Neural cell (in vitro differentiated cells): ENCODE measurements around the gene CDKL5. TPM values are rescaled to one million over a fixed set of nuclear protein-coding genes. Genes with fewer than 3 reads are reported as not detected.

Experiments
- H2AFZ ChIP-seq: fragments of 200-600, 300-800 bp; sonication (generic), shearing (Covaris generic); 2 replicates; pipeline ENCODE4 v1.6.0; 2014; ENCODE audit warnings: low read depth, mild to moderate bottlenecking, antibody characterized with exemption, low read length, moderate library complexity
- H3F3A ChIP-seq: fragments of 200-600 bp; shearing (Covaris generic); 2 replicates; pipeline ENCODE4 v1.6.1; 2016; ENCODE audit warnings: mild to moderate bottlenecking, moderate library complexity, mixed read lengths, antibody characterized with exemption, low read length; ENCODE audit not compliant: insufficient read depth, poor library complexity, severe bottlenecking
- H3K27ac ChIP-seq: fragments of 200-600, 300-800 bp; sonication (generic), shearing (Covaris generic); 2 replicates; pipeline ENCODE4 v1.5.1; 2014; ENCODE audit warnings: mild to moderate bottlenecking, low read length, moderate library complexity
- H3K27me3 ChIP-seq: fragments of 300-800, 200-600 bp; sonication (generic), shearing (Covaris generic); 2 replicates; pipeline ENCODE4 v1.6.0; 2014; ENCODE audit warnings: mild to moderate bottlenecking, low read depth, low read length, moderate library complexity; ENCODE audit not compliant: insufficient read depth
- H3K36me3 ChIP-seq: fragments of 300-800, 200-600 bp; sonication (generic), shearing (Covaris generic); 2 replicates; pipeline ENCODE4 v1.5.1; 2014; ENCODE audit warnings: mild to moderate bottlenecking, antibody characterized with exemption, low read length, moderate library complexity; ENCODE audit not compliant: insufficient read depth
- H3K4me2 ChIP-seq: fragments of 300-800, 200-600 bp; sonication (generic), shearing (Covaris generic); 2 replicates; pipeline ENCODE4 v1.6.0; 2014; ENCODE audit warnings: mild to moderate bottlenecking, low read length
- H3K4me3 ChIP-seq: fragments of 300-800, 200-600 bp; sonication (generic), shearing (Covaris generic); 2 replicates; pipeline ENCODE4 v1.5.1; 2014; ENCODE audit warnings: mild to moderate bottlenecking, low read length, moderate library complexity
- H3K79me2 ChIP-seq: fragments of 200-600 bp; shearing (Covaris generic); replicated peaks from 2 replicates; pipeline ENCODE4 v1.6.0; 2014; ENCODE audit warnings: mild to moderate bottlenecking, low read length, moderate library complexity; ENCODE audit not compliant: insufficient read depth
- H3K9ac ChIP-seq: fragments of 300-800, 200-600 bp; sonication (generic), shearing (Covaris generic); 2 replicates; pipeline ENCODE4 v1.6.1; 2016; ENCODE audit warnings: mild to moderate bottlenecking, low read length, mixed read lengths
- H3K9me2 ChIP-seq: fragments of 200-600 bp; shearing (Covaris generic); 2 replicates; pipeline ENCODE4 v1.6.1; 2016; ENCODE audit warnings: mild to moderate bottlenecking, low read length, mixed read lengths; ENCODE audit not compliant: insufficient read depth
- H3K9me3 ChIP-seq: fragments of 200-600, 300-800 bp; sonication (generic), shearing (Covaris generic); 2 replicates; pipeline ENCODE4 v1.6.1; 2016; ENCODE audit warnings: mild to moderate bottlenecking, mixed run types, low read length, moderate library complexity, mixed read lengths
- H4K20me1 ChIP-seq: fragments of 200-600 bp; shearing (Covaris generic); 2 replicates; pipeline ENCODE4 v1.6.1; 2016; ENCODE audit warnings: mild to moderate bottlenecking, mixed run types; ENCODE audit not compliant: insufficient read depth
- CTCF ChIP-seq: fragments of 450-650 bp; IDR thresholded peaks from 2 replicates; pipeline ENCODE4 v1.5.1; 2014; ENCODE audit warnings: antibody characterized with exemption, mild to moderate bottlenecking, moderate library complexity; ENCODE audit not compliant: poor library complexity, severe bottlenecking
- EP300 ChIP-seq: fragments of 450-650 bp; conservative IDR thresholded peaks from 2 replicates; pipeline ENCODE4 v1.6.1; 2014; ENCODE audit warnings: antibody characterized with exemption, mild to moderate bottlenecking, moderate library complexity; ENCODE audit not compliant: poor library complexity, severe bottlenecking
- EZH2 ChIP-seq: fragments of 200-600, 300-800 bp; shearing (Covaris generic), sonication (generic); IDR thresholded peaks from 2 replicates; pipeline ENCODE4 v1.6.1; 2014; ENCODE audit warnings: antibody characterized with exemption, low read length, borderline replicate concordance, mild to moderate bottlenecking; ENCODE audit not compliant: insufficient read depth, poor library complexity, severe bottlenecking
- MXI1 ChIP-seq: fragments of 450-650 bp; conservative IDR thresholded peaks from 2 replicates; pipeline ENCODE4 v1.6.1; 2014; ENCODE audit warnings: antibody characterized with exemption, mild to moderate bottlenecking; ENCODE audit not compliant: poor library complexity, severe bottlenecking
- POLR2AphosphoS5 ChIP-seq: IDR thresholded peaks from 2 replicates; pipeline ENCODE4 v1.6.1; 2012
- RAD21 ChIP-seq: fragments of 450-650 bp; conservative IDR thresholded peaks from 2 replicates; pipeline ENCODE4 v1.6.1; 2014; ENCODE audit warnings: antibody characterized with exemption, mild to moderate bottlenecking, moderate library complexity
- REST ChIP-seq: IDR thresholded peaks from 2 replicates; pipeline ENCODE4 v1.6.1; 2012; ENCODE audit warnings: borderline replicate concordance
- SMC3 ChIP-seq: fragments of 450-650 bp; conservative IDR thresholded peaks from 2 replicates; pipeline ENCODE4 v1.6.1; 2014; ENCODE audit warnings: antibody characterized with exemption, mild to moderate bottlenecking, moderate library complexity; ENCODE audit not compliant: poor library complexity
- TAF1 ChIP-seq: IDR thresholded peaks from 2 replicates; pipeline ENCODE4 v1.6.1; 2012; ENCODE audit warnings: low read depth
- polyA plus RNA-seq: library from polyadenylated mRNA; depleted of rRNA; stranded (reverse); fragments of >200 nt; gene quantifications from 2 replicates; pipeline ENCODE4 v1.2.3, GENCODE V29; 2014

CDKL5 gene
- polyA plus RNA-seq, 1 donor from 2014 or later, result 5.3 TPM

GRCh38 chrX:18594079-18594478 lies 168.7 kb downstream of the CDKL5 start:
- TF ChIP-seq RAD21, result no peak
- TF ChIP-seq MXI1, result no peak
- no peak for TF ChIP-seq SMC3
- TF ChIP-seq CTCF, result no peak
- TF ChIP-seq POLR2AphosphoS5, result no peak
- no peak for TF ChIP-seq REST
- TF ChIP-seq EZH2, result no peak
- TF ChIP-seq TAF1, result no peak
- TF ChIP-seq EP300, result no peak
- no peaks in the 10 kb centered on the region for H3K9me3 ChIP-seq
- no peaks in the 10 kb centered on the region for H3F3A ChIP-seq
- no peak overlapping the region for H3K27ac ChIP-seq
- no peaks in the 10 kb centered on the region for H4K20me1 ChIP-seq
- H2AFZ ChIP-seq, result no peak overlapping the region
- H3K36me3 ChIP-seq, result no peaks in the 10 kb centered on the region
- H3K9me2 ChIP-seq, result no peaks in the 10 kb centered on the region
- no peak overlapping the region for H3K4me2 ChIP-seq
- no peak overlapping the region for H3K4me3 ChIP-seq
- no peaks in the 10 kb centered on the region for H3K79me2 ChIP-seq
- H3K9ac ChIP-seq, result no peak overlapping the region
- H3K27me3 ChIP-seq, result no peaks in the 10 kb centered on the region

- no peaks in the 10 kb centered on the region for H3F3A ChIP-seq
- no peaks in the 10 kb centered on the region for H3K36me3 ChIP-seq
- H3K9ac ChIP-seq, result no peak overlapping the region
- peak; percentile 25 for TF ChIP-seq EP300
- no peak for TF ChIP-seq RAD21
- no peak for TF ChIP-seq EZH2
- TF ChIP-seq TAF1, result no peak
- no peak for TF ChIP-seq POLR2AphosphoS5
- TF ChIP-seq REST, result no peak
- no peak for TF ChIP-seq CTCF
- H3K4me2 ChIP-seq, result no peak overlapping the region
- H3K27ac ChIP-seq, result no peak overlapping the region
- H3K9me2 ChIP-seq, result no peaks in the 10 kb centered on the region
- no peak overlapping the region for H3K4me3 ChIP-seq
- H3K9me3 ChIP-seq, result no peaks in the 10 kb centered on the region
- no peaks in the 10 kb centered on the region for H4K20me1 ChIP-seq
- H2AFZ ChIP-seq, result no peak overlapping the region
- H3K79me2 ChIP-seq, result no peaks in the 10 kb centered on the region
- no peaks in the 10 kb centered on the region for H3K27me3 ChIP-seq
Measured at GRCh38 chrX:18596096-18596495, 170.7 kb downstream of the CDKL5 start.
